ENCODE data around the gene AFDN.

The AFDN gene

DNA sequence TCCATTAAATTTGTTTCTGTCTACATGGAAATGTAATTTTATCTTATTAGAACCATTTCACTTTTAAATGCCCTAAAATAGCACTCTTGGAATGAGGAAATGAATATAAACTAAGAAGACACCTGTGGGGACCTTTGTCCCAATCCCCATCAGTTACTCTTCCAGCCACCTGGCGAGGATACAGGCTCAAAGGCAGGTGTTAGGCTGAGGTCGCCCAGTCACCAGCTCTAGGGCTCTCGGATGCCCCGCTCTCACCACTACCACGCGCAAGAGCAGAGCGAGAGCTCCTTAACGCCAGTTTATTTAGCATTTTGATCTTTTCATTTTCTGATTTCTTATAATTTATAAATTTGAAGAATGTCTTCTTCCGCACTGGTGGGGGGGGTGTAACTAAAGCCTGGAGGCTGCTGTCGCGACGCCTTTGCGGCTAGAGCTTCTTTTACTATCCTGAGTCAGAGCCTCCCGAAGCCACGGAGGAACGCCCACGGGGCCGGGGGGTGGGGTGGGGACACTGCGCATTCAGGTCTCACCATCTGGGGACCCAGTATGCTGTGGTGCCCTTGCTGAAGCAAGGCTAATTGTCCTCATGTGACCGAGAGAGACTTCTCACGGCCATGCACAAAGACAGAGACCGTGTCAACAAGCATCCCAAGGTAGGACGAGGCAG, 38.7 kb upstream of the AFDN start:
- Histone ChIP-seq H3K36me3 (ENCODE audit: control insufficient read depth, insufficient read depth, low read length) (no peaks in the 10 kb centered on the region), H3K4me3 (ENCODE audit: low read depth, low read length) (no peak overlapping the region), H3K27ac (ENCODE audit: low read depth, low read length) (no peak overlapping the region), H3K4me1 (ENCODE audit: control insufficient read depth, insufficient read depth, low read length) (no peaks in the 10 kb centered on the region), H3K9me3 (ENCODE audit: control insufficient read depth, insufficient read depth, low read depth, low read length) (no peaks in the 10 kb centered on the region), H3K9ac (ENCODE audit: low read length) (no peak overlapping the region), H3K27me3 (ENCODE audit: control insufficient read depth, insufficient read depth, low read length) (no peaks in the 10 kb centered on the region)

DNA sequence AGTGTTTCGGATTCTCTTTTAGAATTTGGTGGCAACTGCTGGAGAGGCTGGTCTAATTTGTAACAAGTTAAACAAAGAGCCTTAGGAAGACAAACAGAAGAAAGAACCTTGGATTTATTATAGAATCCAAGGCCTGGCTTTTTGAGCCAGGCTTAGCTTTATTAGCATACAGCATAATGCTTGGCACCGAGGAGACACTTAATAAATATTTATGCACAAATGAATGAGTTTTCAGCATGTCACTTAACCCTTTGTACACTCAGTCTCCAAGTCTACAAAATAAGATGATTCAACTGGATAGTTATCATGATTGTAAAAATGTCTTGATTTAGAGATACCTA, 38.2 kb upstream of the AFDN start:
- H3K27me3 ChIP-seq (ENCODE audit: control insufficient read depth, insufficient read depth, low read length) = no peaks in the 10 kb centered on the region
- H3K9me3 ChIP-seq (ENCODE audit: control insufficient read depth, insufficient read depth, low read depth, low read length) = no peaks in the 10 kb centered on the region
- H3K36me3 ChIP-seq (ENCODE audit: control insufficient read depth, insufficient read depth, low read length) = no peaks in the 10 kb centered on the region
- H3K9ac ChIP-seq (ENCODE audit: low read length) = no peak overlapping the region
- no peak overlapping the region for H3K4me3 ChIP-seq (ENCODE audit: low read depth, low read length)
- H3K4me1 ChIP-seq (ENCODE audit: control insufficient read depth, insufficient read depth, low read length) = no peaks in the 10 kb centered on the region
- no peak overlapping the region for H3K27ac ChIP-seq (ENCODE audit: low read depth, low read length)

DNA sequence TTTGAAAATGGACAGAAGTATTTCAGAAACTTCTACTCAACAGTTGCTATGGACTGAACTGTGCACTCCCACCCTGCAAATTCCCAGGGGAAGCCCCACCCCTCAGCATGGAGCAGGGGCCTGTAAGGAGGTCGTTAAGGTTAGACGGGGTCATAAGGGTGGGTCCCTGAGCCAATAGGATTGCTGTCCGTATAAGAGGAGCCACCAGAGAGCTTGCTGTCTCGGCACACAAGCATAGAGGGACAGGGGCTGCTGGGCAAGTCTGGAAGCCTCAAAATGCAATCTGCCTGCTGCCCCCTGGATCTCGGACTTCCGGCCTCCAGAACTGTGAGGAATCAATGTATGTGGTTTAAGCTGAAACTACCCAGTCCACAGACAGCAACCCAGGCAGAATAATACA, 37.4 kb upstream of the AFDN start:
- no peaks in the 10 kb centered on the region for H3K4me1 ChIP-seq (ENCODE audit: control insufficient read depth, insufficient read depth, low read length)
- H3K4me3 ChIP-seq (ENCODE audit: low read depth, low read length) = no peak overlapping the region
- H3K9ac ChIP-seq (ENCODE audit: low read length) = no peak overlapping the region

DNA sequence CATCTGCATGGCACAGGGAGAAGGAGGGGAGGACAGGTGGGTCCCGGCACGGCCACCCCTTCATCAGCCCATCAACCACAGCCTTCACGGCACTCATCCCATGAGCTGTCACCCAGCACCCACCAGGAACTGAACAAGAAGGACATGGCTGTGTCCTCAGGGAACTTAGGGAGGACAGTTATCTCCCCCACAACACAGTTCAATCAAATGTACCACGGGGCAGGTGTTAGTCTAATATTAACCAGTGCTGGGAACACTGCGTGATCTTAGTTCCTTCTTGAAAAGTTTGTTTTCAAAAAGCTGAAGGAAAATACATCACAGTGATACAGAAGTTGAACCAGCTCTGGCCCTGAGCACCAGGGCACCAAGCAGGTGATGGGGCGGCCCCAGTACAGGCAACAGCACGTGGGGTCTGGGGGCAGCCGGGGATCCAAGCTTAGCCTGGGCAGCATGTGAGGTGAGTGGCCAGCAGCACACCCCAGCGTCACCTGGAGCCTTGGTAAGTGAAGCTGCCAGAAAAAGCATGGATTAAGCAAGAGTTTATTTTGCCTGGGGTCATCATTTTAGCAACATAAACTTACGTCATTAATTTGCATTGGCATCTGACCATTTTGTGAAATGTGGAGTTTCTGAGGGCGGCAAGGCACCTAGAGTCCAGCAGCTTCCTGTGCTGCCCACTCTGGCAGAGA, 35.5 kb upstream of the AFDN start:
- no peak overlapping the region for H3K27ac ChIP-seq (ENCODE audit: low read depth, low read length)
- H3K4me3 ChIP-seq (ENCODE audit: low read depth, low read length) = no peak overlapping the region
- no peaks in the 10 kb centered on the region for H3K27me3 ChIP-seq (ENCODE audit: control insufficient read depth, insufficient read depth, low read length)
- no peaks in the 10 kb centered on the region for H3K9me3 ChIP-seq (ENCODE audit: control insufficient read depth, insufficient read depth, low read depth, low read length)
- H3K4me1 ChIP-seq (ENCODE audit: control insufficient read depth, insufficient read depth, low read length) = no peaks in the 10 kb centered on the region; the same call in none of the 2 replicates
- H3K36me3 ChIP-seq (ENCODE audit: control insufficient read depth, insufficient read depth, low read length) = no peaks in the 10 kb centered on the region
- H3K9ac ChIP-seq (ENCODE audit: low read length) = no peak overlapping the region

More for the DNA sequence above, 37.4 kb upstream of the AFDN start:
- Histone ChIP-seq H3K27ac (ENCODE audit: low read depth, low read length) (no peak overlapping the region), H3K36me3 (ENCODE audit: control insufficient read depth, insufficient read depth, low read length) (no peaks in the 10 kb centered on the region), H3K9me3 (ENCODE audit: control insufficient read depth, insufficient read depth, low read depth, low read length) (no peaks in the 10 kb centered on the region), H3K27me3 (ENCODE audit: control insufficient read depth, insufficient read depth, low read length) (no peaks in the 10 kb centered on the region)

DNA sequence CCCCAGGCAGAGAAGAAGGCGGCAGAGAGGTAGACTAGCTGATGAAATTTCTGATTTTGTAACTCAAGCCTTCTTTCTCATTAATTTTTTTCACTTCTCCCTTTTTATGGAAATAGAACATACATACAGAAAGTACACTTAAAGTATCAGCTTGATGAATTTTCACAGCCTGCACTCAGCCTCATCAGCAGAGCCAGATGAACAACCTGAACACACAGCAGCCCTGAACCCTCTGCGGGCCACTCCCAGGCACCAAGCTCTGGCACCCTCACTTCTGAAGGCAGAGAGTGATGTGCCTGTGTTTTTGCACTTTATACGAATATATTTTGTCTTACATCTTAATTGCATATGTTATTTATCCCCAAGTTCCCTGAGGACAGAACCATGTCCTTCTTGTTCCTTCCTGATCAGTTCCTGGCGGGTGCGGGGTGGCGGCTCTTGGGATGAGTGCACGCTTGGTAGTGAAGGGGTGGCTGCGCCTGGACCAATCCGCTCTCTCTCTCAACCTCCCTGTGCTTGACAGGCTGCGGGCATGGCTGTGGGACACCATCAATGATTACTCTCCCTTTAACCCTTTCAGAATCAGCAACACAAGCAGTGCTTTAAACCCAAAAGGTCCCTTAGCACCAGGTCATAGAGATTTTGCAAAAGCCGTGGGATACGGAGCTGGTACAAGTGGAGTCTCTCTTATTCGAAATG, 34.8 kb upstream of the AFDN start:
- Histone ChIP-seq H3K27me3 (ENCODE audit: control insufficient read depth, insufficient read depth, low read length) (no peaks in the 10 kb centered on the region; the same call in 1 of the 2 replicates), H3K36me3 (ENCODE audit: control insufficient read depth, insufficient read depth, low read length) (no peaks in the 10 kb centered on the region), H3K4me3 (ENCODE audit: low read depth, low read length) (no peak overlapping the region), H3K4me1 (ENCODE audit: control insufficient read depth, insufficient read depth, low read length) (no peaks in the 10 kb centered on the region; the same call in none of the 2 replicates), H3K9ac (ENCODE audit: low read length) (no peak overlapping the region), H3K27ac (ENCODE audit: low read depth, low read length) (no peak overlapping the region), H3K9me3 (ENCODE audit: control insufficient read depth, insufficient read depth, low read depth, low read length) (no peaks in the 10 kb centered on the region)

DNA sequence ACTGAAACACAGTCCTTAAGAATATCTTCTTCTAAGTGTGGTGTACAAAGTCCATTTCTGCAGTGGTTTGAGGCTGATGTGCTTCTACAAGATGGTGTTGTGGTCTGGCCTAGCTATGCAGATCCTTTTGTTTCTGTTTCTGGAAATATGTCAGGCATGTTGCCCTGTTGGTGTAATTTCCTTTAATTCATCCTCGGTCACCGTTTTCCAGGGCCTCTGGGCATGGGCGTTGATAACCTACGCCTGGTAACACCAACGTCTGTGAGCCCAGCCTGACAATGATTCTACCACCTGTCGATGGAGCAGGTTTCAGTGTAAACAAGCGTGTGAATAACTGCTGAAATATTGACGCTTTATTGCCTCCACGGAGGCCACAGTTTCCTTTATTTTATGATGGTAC, 33.3 kb upstream of the AFDN start:
- peaks cover 7% of the 10 kb centered on the region for H3K4me1 ChIP-seq (ENCODE audit: control insufficient read depth, insufficient read depth, low read length)
- H3K4me3 ChIP-seq (ENCODE audit: low read depth, low read length) = no peak overlapping the region
- H3K27ac ChIP-seq (ENCODE audit: low read depth, low read length) = no peak overlapping the region
- H3K36me3 ChIP-seq (ENCODE audit: control insufficient read depth, insufficient read depth, low read length) = no peaks in the 10 kb centered on the region
- no peak overlapping the region for H3K9ac ChIP-seq (ENCODE audit: low read length)
- H3K9me3 ChIP-seq (ENCODE audit: control insufficient read depth, insufficient read depth, low read depth, low read length) = no peaks in the 10 kb centered on the region
- H3K27me3 ChIP-seq (ENCODE audit: control insufficient read depth, insufficient read depth, low read length) = no peaks in the 10 kb centered on the region; the same call in 1 of the 2 replicates

DNA sequence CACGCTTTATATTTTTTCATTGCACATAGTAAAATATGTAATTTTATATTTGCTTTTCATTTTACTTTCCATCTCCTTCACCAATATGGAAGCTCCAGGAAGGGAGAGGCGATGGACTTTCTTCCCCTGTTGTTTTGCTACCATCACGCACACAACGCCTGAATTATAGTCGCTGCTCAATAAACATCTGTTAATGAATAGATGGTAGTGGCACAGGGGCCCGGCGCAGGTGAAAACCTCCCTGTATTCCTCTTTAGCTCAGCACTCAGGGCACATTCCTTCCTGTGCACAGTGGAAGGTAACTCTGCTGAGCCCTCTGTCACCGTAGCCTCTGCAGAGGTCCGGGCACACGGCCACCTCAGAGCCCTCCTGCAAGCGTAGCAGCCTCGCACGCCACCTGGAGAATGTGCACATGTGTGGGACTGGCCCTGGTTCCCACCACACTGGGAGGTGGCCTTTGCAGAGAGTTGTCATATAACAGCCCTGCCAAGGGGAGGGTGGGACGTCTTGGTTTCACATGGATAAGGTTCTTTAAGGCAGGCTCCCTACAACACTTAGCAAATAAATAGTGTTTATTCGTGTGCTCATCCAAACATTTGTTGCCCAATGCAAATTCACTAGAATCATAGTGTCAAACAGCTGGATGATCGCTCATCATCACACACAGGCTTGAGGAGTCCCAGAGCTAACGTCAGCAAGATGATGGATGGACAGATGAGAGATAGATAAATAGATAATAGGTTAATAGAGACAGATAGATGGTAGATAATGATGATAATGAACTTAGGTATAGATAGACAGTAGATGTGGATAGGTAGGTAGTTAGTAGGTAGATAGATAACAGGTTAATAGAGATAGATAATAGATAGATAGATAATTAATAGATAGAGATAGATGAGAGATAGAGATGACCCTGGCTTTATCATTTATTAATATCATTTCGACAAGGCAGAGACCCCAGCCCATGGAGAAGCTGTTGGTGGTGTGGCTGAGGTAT, 32.3 kb upstream of the AFDN start:
- no peaks in the 10 kb centered on the region for H3K9me3 ChIP-seq (ENCODE audit: control insufficient read depth, insufficient read depth, low read depth, low read length)
- H3K4me1 ChIP-seq (ENCODE audit: control insufficient read depth, insufficient read depth, low read length) = peaks cover 17% of the 10 kb centered on the region
- no peaks in the 10 kb centered on the region; the same call in 1 of the 2 replicates for H3K27me3 ChIP-seq (ENCODE audit: control insufficient read depth, insufficient read depth, low read length)
- H3K9ac ChIP-seq (ENCODE audit: low read length) = no peak overlapping the region
- no peak overlapping the region for H3K4me3 ChIP-seq (ENCODE audit: low read depth, low read length)
- H3K36me3 ChIP-seq (ENCODE audit: control insufficient read depth, insufficient read depth, low read length) = no peaks in the 10 kb centered on the region
- no peak overlapping the region for H3K27ac ChIP-seq (ENCODE audit: low read depth, low read length)

DNA sequence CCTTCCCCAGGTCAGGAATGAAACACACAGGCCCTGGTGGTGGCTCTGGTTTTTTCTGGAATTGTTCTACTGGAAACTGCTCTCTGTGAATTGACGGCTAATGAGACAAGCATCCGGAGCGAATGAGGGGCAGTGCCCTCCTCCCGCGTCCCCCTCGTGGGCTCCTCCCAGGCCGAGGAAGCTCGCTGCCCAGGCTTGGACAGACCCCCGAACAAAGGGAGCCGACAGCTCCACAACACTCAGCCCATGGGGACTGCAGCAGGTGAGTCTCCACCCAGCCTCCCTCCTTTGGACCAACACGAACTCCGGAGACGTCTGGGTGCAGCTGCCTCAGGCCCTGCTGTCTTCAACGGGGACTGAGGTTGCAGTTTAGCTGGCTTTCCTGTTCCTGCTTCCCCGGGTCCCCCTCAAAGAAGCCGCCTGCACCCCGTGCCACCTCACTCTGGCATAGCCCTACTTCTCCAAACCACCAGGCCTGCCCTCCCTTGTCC, 31.3 kb upstream of the AFDN start:
- H3K27me3 ChIP-seq (ENCODE audit: control insufficient read depth, insufficient read depth, low read length) = no peaks in the 10 kb centered on the region; the same call in 1 of the 2 replicates
- H3K4me1 ChIP-seq (ENCODE audit: control insufficient read depth, insufficient read depth, low read length) = peaks cover 21% of the 10 kb centered on the region
- no peak overlapping the region for H3K9ac ChIP-seq (ENCODE audit: low read length)
- no peaks in the 10 kb centered on the region for H3K36me3 ChIP-seq (ENCODE audit: control insufficient read depth, insufficient read depth, low read length)
- no peak overlapping the region for H3K27ac ChIP-seq (ENCODE audit: low read depth, low read length)
- H3K9me3 ChIP-seq (ENCODE audit: control insufficient read depth, insufficient read depth, low read depth, low read length) = no peaks in the 10 kb centered on the region
- H3K4me3 ChIP-seq (ENCODE audit: low read depth, low read length) = no peak overlapping the region

DNA sequence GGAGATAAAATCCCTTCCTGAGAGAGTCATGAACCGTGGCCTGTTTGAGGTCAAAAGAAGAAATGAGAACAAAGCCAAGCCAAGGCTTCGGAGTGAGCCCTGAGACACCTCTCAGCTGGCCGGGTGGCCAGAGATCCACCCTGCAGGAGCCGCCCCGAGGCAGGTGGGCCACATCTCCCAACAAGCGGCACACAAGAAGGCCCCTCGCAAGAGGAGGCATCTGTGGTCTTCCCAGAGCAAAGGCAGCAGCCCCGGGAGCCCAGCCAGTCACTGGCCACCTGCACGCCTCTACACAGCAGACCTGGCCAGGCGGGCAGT, 30.9 kb upstream of the AFDN start:
- H3K9ac ChIP-seq (ENCODE audit: low read length) = no peak overlapping the region

DNA sequence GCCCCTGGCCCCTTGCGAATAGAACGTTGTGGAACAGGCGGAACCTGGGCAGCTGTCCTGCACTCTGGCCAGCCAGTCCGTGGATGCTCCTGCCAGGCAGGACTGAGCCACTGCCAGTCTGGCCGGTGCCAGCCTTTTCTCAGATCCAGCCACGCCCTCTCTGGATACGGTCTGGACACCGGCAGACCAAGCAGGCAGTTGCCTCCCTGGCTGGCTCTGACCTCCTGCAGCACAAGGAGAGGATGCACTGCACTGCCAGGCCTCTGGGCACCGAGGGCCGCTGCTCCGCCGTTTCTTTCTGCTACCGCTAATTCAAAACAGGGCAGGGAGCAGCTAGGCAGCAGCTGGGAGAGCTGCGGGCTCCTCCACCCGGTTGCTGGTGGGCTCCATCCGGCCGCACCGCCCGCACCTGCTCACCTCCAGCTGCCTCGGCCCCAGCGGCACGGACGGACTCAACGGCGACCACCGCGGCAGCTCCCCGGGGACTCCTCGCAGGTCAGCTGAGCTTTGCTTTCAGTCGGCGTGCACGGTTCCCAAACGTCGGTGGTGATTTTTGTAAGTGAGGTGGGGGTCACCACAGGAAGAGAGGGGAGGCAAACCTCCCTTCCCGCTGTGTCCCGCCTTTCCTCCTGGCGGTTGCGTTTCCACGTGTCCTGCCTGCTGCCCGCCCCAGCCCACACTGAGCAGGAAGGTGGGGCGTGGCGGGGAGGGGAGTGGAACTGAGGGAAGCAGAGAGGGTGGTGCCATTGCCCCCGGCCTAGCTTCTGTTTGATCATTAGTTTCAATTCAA, 30.3 kb upstream of the AFDN start:
- Histone ChIP-seq H3K27ac (ENCODE audit: low read depth, low read length) (no peak overlapping the region), H3K27me3 (ENCODE audit: control insufficient read depth, insufficient read depth, low read length) (no peaks in the 10 kb centered on the region; the same call in 1 of the 2 replicates), H3K4me3 (ENCODE audit: low read depth, low read length) (no peak overlapping the region), H3K9ac (ENCODE audit: low read length) (no peak overlapping the region), H3K36me3 (ENCODE audit: control insufficient read depth, insufficient read depth, low read length) (no peaks in the 10 kb centered on the region), H3K4me1 (ENCODE audit: control insufficient read depth, insufficient read depth, low read length) (peaks cover 21% of the 10 kb centered on the region), H3K9me3 (ENCODE audit: control insufficient read depth, insufficient read depth, low read depth, low read length) (no peaks in the 10 kb centered on the region)

More for the DNA sequence above, 30.9 kb upstream of the AFDN start:
- no peaks in the 10 kb centered on the region for H3K36me3 ChIP-seq (ENCODE audit: control insufficient read depth, insufficient read depth, low read length)
- H3K27me3 ChIP-seq (ENCODE audit: control insufficient read depth, insufficient read depth, low read length) = no peaks in the 10 kb centered on the region; the same call in 1 of the 2 replicates
- H3K4me1 ChIP-seq (ENCODE audit: control insufficient read depth, insufficient read depth, low read length) = peaks cover 21% of the 10 kb centered on the region
- no peaks in the 10 kb centered on the region for H3K9me3 ChIP-seq (ENCODE audit: control insufficient read depth, insufficient read depth, low read depth, low read length)
- H3K4me3 ChIP-seq (ENCODE audit: low read depth, low read length) = no peak overlapping the region
- H3K27ac ChIP-seq (ENCODE audit: low read depth, low read length) = no peak overlapping the region
